ENCODE results near the gene CCNY. TPM values are rescaled to one million over a fixed set of nuclear protein-coding genes. Genes with fewer than 3 reads are reported as not detected.

Gene CCNY
- total RNA-seq, 1 experiment from 2014 or later, result 122 TPM

- DNase-seq, result peak in 1 of 2 experiments; percentile 23
- intact Hi-C loops (cut with micrococcal nuclease; ENCODE audit: unreplicated experiment), result no loop called here
- Histone ChIP-seq H3K4me3 (ENCODE audit: low read depth, low read length) (no peak overlapping the region), H3K9me3 (no peaks in the 10 kb centered on the region), H3K36me3 (ENCODE audit: control insufficient read depth, insufficient read depth, low read length) (no peaks in the 10 kb centered on the region), H3K27me3 (replicated peaks; ENCODE audit: control insufficient read depth, insufficient read depth, low read length) (no peaks in the 10 kb centered on the region), H3K4me1 (no peaks in the 10 kb centered on the region)
- H3K27ac Mint-ChIP-seq (ENCODE audit: unreplicated experiment), result no peak overlapping the region
- H3K4me1 Mint-ChIP-seq (ENCODE audit: low read depth, unreplicated experiment), result no peaks in the 10 kb centered on the region
- no peaks in the 10 kb centered on the region for H3K9me3 Mint-ChIP-seq (ENCODE audit: unreplicated experiment)
- POLR2A ChIA-PET, result no interaction called here
- CTCF ChIA-PET, result no interaction called here
- TF ChIP-seq CTCF (IDR thresholded peaks at IDR 0.05; ENCODE audit: insufficient read depth in 1 of 2, low read depth in 1 of 2, low read length in 1 of 2, severe bottlenecking in 1 of 2, unreplicated experiment in 1 of 2), result no peak
- H3K4me3 Mint-ChIP-seq (ENCODE audit: unreplicated experiment), result no peak overlapping the region
- BruUV-seq (replicated peaks), result no TSS peak
- H3K27me3 Mint-ChIP-seq (ENCODE audit: insufficient read depth, unreplicated experiment), result peaks cover 10% of the 10 kb centered on the region
- peaks cover under 1% of the 10 kb centered on the region for H3K36me3 Mint-ChIP-seq (ENCODE audit: insufficient read depth, unreplicated experiment)
Observed at GRCh38 chr10:35584946-35585345, 248.6 kb downstream of the CCNY start.

GRCh38 chr10:35585356-35585755 lies 249.0 kb downstream of the CCNY start:
- no TSS peak for BruUV-seq (replicated peaks)
- H3K4me3 Mint-ChIP-seq (ENCODE audit: unreplicated experiment), result no peak overlapping the region
- Histone ChIP-seq H3K9me3 (no peaks in the 10 kb centered on the region), H3K4me1 (no peaks in the 10 kb centered on the region), H3K27me3 (replicated peaks; ENCODE audit: control insufficient read depth, insufficient read depth, low read length) (no peaks in the 10 kb centered on the region), H3K36me3 (ENCODE audit: control insufficient read depth, insufficient read depth, low read length) (no peaks in the 10 kb centered on the region), H3K4me3 (ENCODE audit: low read depth, low read length) (no peak overlapping the region)
- no peaks in the 10 kb centered on the region for H3K4me1 Mint-ChIP-seq (ENCODE audit: low read depth, unreplicated experiment)
- ChIA-PET POLR2A (no interaction called here), CTCF (no interaction called here)
- no peak for DNase-seq
- peaks cover 10% of the 10 kb centered on the region for H3K27me3 Mint-ChIP-seq (ENCODE audit: insufficient read depth, unreplicated experiment)
- H3K9me3 Mint-ChIP-seq (ENCODE audit: unreplicated experiment), result no peaks in the 10 kb centered on the region
- intact Hi-C loops (cut with micrococcal nuclease; ENCODE audit: unreplicated experiment), result no loop called here
- no peaks in the 10 kb centered on the region for H3K36me3 Mint-ChIP-seq (ENCODE audit: insufficient read depth, unreplicated experiment)
- no peak for TF ChIP-seq CTCF (IDR thresholded peaks at IDR 0.05; ENCODE audit: insufficient read depth in 1 of 2, low read depth in 1 of 2, low read length in 1 of 2, severe bottlenecking in 1 of 2, unreplicated experiment in 1 of 2)
- H3K27ac Mint-ChIP-seq (ENCODE audit: unreplicated experiment), result no peak overlapping the region

GRCh38 chr10:35585903-35586535 lies 249.7 kb downstream of the CCNY start:
- CTCF ChIA-PET, result interaction anchor here (1.2 kb wide), 1 partner anchor 27 kb away, joined by 3 read pairs; no protein-coding TSS in a partner anchor
- intact Hi-C loops (cut with micrococcal nuclease; ENCODE audit: unreplicated experiment), result no loop called here

More at GRCh38 chr10:35585903-35586535, 249.7 kb downstream of the CCNY start:
- DNase-seq, result peak in 1 of 2 experiments; percentile 27
- Histone ChIP-seq H3K4me1 (no peaks in the 10 kb centered on the region), H3K27me3 (replicated peaks; ENCODE audit: control insufficient read depth, insufficient read depth, low read length) (no peaks in the 10 kb centered on the region), H3K9me3 (no peaks in the 10 kb centered on the region), H3K4me3 (ENCODE audit: low read depth, low read length) (no peak overlapping the region), H3K36me3 (ENCODE audit: control insufficient read depth, insufficient read depth, low read length) (no peaks in the 10 kb centered on the region)
- no peak for TF ChIP-seq CTCF (IDR thresholded peaks at IDR 0.05; ENCODE audit: insufficient read depth in 1 of 2, low read depth in 1 of 2, low read length in 1 of 2, severe bottlenecking in 1 of 2, unreplicated experiment in 1 of 2)
- H3K36me3 Mint-ChIP-seq (ENCODE audit: insufficient read depth, unreplicated experiment), result no peaks in the 10 kb centered on the region
- no peaks in the 10 kb centered on the region for H3K4me1 Mint-ChIP-seq (ENCODE audit: low read depth, unreplicated experiment)
- no TSS peak for BruUV-seq (replicated peaks)
- H3K27me3 Mint-ChIP-seq (ENCODE audit: insufficient read depth, unreplicated experiment), result peaks cover 10% of the 10 kb centered on the region
- H3K27ac Mint-ChIP-seq (ENCODE audit: unreplicated experiment), result no peak overlapping the region
- POLR2A ChIA-PET, result no interaction called here
- no peak overlapping the region for H3K4me3 Mint-ChIP-seq (ENCODE audit: unreplicated experiment)
- no peaks in the 10 kb centered on the region for H3K9me3 Mint-ChIP-seq (ENCODE audit: unreplicated experiment)

Measured in Caco-2 (cell line).